GM21367 (cell line): ENCODE measurements around the gene SUSD1.
A peak's percentile ranks its signal among the peaks of the same experiment; 100 is the strongest.

Source experiments
- ATAC-seq: cut with Tn5 transposase; IDR thresholded peaks from one replicate; pipeline ENCODE4 v1.9.1; 2021; ENCODE audit not compliant: unreplicated experiment

SUSD1 gene

GRCh38 chr9:112044881-112045280, 130.2 kb downstream of the SUSD1 start:
- no peak for ATAC-seq

GRCh38 chr9:112044186-112044585, 130.9 kb downstream of the SUSD1 start:
- no peak for ATAC-seq

- ATAC-seq, result no peak
Measured at GRCh38 chr9:112043423-112043822, 131.7 kb downstream of the SUSD1 start.

- ATAC-seq, result no peak
Measured at GRCh38 chr9:112042769-112043168, 132.3 kb downstream of the SUSD1 start.

GRCh38 chr9:112042244-112042638, 132.9 kb downstream of the SUSD1 start:
- ATAC-seq, result no peak

GRCh38 chr9:112041536-112042243, 133.4 kb downstream of the SUSD1 start:
- ATAC-seq, result no peak

GRCh38 chr9:112041199-112041535, 133.9 kb downstream of the SUSD1 start:
- no peak for ATAC-seq

GRCh38 chr9:112038017-112038408, 137.1 kb downstream of the SUSD1 start:
- no peak for ATAC-seq

GRCh38 chr9:112037281-112038016, 137.6 kb downstream of the SUSD1 start:
- peak; percentile 55 for ATAC-seq

- no peak for ATAC-seq
Measured at GRCh38 chr9:112035166-112035826, 139.8 kb downstream of the SUSD1 start.

- ATAC-seq, result no peak
Measured at GRCh38 chr9:112034216-112034611, 140.9 kb downstream of the SUSD1 start.

GRCh38 chr9:112033237-112034215, 141.6 kb downstream of the SUSD1 start:
- no peak for ATAC-seq

GRCh38 chr9:112032743-112033142, 142.4 kb downstream of the SUSD1 start:
- ATAC-seq, result no peak

- peak; percentile 34 for ATAC-seq
Measured at GRCh38 chr9:112032009-112032408, 143.1 kb downstream of the SUSD1 start.

- ATAC-seq, result no peak
Measured at GRCh38 chr9:112031400-112031799, 143.7 kb downstream of the SUSD1 start.

GRCh38 chr9:112029921-112030444, 145.1 kb downstream of the SUSD1 start:
- no peak for ATAC-seq

GRCh38 chr9:112028242-112029221, 146.6 kb downstream of the SUSD1 start:
- peak; percentile 34 for ATAC-seq

- ATAC-seq, result no peak
Measured at GRCh38 chr9:112025850-112026249, 149.2 kb downstream of the SUSD1 start.

GRCh38 chr9:112021742-112022141, 153.4 kb downstream of the SUSD1 start:
- no peak for ATAC-seq
